ENCODE results near the gene TMIGD2.

GRCh38 chr19:4327252-4327876, 25.2 kb upstream of the TMIGD2 start:
- TF ChIP-seq, protein P1, sequence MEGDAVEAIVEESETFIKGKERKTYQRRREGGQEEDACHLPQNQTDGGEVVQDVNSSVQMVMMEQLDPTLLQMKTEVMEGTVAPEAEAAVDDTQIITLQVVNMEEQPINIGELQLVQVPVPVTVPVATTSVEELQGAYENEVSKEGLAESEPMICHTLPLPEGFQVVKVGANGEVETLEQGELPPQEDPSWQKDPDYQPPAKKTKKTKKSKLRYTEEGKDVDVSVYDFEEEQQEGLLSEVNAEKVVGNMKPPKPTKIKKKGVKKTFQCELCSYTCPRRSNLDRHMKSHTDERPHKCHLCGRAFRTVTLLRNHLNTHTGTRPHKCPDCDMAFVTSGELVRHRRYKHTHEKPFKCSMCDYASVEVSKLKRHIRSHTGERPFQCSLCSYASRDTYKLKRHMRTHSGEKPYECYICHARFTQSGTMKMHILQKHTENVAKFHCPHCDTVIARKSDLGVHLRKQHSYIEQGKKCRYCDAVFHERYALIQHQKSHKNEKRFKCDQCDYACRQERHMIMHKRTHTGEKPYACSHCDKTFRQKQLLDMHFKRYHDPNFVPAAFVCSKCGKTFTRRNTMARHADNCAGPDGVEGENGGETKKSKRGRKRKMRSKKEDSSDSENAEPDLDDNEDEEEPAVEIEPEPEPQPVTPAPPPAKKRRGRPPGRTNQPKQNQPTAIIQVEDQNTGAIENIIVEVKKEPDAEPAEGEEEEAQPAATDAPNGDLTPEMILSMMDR (IDR thresholded peaks at IDR 0.05), result no peak
- TF ChIP-seq POLR2A (IDR thresholded peaks at IDR 0.05), result no peak

All from suprapubic skin (tissue), 3 donors.